Measurements from ENCODE around the gene GNAQ. TPM values are rescaled to one million over a fixed set of nuclear protein-coding genes. Genes with fewer than 3 reads are reported as not detected.

Gene GNAQ
- polyA plus RNA-seq, 1 donor = 29.4 TPM

DNA sequence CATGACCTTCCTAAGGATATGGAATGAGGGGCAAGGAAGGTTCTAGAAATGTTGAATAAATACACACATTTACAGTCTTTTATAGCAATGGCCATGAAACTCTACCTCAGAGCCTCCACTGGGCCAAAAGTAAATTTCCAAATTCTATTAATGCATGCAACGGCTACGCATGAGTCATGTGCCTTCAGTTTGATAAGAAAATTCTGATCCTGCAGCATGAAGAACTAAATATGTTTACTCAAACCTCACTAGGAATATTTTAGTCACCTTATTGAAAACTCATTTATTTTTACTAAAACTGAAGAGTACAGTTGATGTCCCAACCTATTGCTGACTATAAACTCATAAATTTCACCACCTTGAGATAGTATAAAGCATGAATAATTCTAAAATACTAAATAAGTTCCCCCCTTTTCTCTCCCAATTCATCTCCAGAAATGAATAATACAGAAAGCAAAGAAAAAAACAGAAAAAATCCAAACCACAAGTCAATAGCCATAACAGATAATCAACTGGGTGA lies 92.4 kb downstream of the GNAQ start:
- no peak for DNase-seq

DNA sequence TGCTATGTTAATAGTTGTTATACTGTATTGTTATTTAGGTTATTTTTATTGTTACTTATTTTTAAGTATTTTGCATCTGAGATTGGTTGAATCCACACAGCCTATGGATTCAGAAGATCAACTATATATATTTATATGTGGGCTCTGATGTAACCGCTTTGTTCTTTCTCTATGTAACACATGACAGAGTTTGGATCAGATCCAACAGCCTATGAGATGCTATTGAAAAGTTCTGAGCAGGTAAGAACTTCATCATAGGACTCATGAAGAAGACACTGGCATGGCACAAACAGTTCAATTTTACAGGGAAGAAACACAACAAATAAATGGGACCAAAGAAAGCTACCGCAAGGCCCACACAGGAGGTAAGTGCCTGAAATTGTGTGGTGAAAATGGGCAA lies 93.4 kb downstream of the GNAQ start:
- no peak for DNase-seq

DNA sequence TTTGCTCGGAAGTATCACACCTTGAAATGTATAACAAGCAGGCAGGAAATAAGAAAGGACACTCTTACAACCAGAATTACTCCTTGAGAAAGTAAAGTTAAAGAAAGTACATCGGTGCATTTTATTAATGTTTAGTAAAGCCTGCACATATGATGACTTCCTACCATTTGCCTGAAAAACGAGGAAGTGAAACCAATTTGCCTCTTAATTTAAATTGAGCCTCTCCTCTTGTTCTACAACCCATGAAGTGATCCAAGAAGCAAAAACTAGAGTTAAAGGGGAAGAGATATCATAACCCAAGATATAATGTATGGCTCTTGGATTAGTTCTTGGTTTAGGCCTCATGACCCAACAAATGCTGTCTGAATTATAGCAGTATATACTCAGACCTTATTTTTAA lies 95.6 kb downstream of the GNAQ start:
- no peak for DNase-seq

DNA sequence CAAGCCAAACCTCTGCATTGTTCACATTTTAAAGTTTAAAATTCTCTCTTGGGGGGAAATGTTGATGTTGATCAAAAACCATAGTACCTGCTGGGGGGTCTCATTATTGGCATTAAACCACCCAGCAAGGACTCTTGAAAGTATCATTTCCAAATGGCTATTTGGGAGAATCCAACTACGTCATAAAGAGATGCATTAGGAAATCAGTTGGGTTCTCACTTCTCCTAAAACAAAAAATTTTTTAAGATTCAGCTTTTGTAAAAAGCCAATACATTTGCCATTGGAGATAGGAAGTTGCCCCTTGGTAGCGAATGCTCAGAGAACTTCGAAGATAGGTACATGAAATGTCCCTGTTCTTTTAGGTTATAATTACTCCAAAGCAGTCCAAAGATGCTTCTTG lies 96.4 kb downstream of the GNAQ start:
- DNase-seq = no peak

DNA sequence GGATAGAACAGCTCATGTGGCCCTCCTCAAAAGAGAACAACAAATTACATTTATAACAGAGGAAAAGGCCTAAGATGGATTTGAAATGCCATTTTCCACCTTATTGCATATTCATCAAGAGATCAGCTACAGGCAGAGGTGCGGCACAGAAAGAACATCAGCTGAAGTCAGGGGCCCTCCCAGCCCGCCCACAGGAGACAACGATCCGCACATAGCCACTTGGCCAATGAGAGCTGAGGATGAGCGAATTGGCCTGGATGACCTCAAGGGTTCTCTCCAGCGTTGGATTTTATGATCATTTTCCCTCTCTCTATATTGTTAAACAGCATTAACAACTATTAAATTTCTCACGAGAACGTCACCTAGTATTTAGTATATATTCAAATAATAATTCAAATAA lies 97.6 kb downstream of the GNAQ start:
- DNase-seq = no peak

DNA sequence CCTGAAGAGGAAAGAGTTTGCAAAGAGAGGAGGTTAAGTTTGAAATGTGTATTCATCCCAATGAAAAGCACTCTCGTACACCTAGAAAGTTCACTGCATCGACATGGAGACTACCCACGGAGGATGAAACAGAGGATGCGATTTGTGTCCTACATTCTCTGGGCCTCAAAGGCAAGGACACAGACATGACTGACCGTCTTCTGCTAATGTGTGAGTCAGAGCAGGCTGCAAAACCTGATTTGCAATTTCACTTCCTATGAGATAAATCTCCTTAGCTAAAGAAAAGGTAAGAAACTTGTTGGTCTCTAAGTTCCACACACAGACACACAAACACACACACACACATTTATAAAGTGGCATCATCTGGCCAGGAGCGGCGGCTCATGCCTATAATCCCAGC lies 98.6 kb downstream of the GNAQ start:
- no peak for DNase-seq

DNA sequence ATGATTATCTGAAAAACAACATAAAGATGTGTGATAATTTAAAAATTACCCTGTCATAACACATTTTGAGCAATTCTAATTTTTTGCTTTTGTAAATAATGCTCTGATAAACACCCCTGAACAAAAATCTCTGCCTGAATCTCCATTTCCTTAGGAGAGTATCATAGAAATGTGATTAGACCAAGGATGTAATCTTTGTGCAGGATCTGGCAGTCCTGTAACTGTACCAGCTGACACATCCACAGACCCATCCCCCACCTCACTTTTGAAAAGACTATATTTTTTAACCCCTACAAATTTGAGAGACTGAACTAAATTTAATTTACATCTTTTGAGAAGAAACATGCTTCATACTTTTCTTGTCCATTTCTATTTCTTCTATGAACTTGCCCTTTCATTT lies 101.7 kb downstream of the GNAQ start:
- DNase-seq = no peak

DNA sequence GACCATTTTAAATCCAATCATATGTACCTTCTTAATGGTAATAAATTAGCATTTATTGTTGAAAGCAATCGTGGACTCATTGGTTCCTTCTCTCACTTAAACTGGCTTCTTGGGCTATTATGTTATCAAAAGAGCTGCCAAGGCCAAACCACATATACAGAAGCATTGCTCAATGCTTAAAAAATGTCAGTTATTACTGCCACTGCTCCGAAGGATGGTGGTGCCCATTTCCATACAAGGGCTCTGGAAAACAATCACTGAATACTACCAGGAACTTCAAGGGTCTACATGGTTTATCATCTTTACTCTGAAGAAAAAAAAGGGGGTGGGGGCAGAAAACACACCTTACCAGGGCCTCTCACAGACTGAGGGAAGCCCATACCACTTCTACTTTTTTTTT lies 104.3 kb downstream of the GNAQ start:
- DNase-seq = no peak

DNA sequence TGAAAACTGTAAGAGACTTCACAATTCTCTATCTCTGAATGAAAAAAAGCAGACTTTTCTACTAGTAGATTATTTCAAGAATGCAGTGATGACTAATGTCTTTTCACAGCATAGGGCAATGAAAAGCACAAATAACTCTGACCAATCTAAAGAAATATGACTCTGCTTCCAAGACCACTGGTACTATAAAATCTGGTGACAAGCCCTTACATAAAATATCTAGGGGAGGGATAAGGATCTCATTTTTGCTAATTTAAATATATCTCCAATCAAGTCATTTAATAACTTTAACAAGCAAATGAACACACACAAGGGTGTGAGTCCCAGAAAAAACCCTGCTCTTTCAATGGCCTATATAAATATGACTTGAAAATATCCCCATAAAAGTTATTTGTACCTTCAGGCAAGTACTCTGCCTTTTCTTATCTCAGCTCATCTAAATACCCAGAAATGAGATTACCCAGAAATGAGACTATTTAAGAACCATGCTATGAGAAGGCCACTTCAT lies 105.2 kb downstream of the GNAQ start:
- no peak for DNase-seq

DNA sequence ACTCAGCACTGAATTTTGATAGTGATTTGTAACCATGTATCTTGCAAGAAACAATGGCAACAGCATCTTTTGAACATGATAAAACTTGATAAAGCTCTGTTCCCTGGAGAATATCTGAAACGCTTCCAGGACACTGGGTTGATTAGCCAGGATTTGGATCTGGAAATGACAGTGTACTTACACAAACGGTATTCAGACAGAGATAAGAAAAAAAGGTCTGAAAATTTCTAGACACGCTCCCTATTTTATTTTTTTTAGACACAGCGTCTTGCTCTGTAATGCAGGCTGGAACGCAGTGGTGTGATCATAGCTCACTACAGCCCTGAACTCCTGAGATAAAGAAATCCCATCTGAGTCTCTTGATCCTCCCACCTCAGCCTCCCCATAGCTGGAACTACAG lies 109.0 kb downstream of the GNAQ start:
- DNase-seq = no peak

DNA sequence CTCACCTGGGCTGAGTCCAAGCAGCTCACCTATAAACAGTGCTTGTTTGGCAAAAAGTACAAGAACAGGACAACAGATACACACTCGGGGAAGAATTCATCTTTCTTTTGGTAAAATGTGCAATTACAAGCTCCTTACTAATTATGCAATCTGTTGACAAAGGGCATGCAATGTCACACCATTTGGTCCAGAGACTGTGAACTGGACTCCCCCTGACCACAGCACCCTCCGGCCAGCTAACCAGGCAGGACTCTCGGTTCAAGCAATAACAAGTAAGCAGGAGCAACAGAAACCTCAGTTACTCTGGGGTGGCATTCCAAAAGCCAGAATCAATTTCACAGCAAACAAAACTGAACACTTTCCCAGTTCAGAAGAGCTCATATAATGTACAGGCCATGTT lies 113.8 kb downstream of the GNAQ start:
- no peak for DNase-seq

DNA sequence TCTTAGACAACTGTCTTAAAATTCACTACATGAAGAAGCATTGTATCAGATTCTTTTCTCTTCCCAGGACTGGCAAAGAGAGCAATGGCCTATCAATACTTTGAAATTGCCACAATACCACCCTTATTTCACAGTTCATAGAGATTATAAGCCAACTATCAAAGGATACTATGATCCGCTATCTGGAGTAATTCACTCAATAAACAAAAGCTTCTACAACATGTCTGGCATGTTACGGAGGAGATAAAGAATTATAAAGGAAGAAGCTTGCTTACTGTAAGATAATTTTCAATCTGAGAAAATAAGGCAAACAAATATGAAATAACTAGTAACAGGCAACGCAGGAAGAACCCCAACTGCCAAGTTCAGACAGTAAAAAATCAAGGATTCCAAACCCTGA lies 114.8 kb downstream of the GNAQ start:
- DNase-seq = no peak

DNA sequence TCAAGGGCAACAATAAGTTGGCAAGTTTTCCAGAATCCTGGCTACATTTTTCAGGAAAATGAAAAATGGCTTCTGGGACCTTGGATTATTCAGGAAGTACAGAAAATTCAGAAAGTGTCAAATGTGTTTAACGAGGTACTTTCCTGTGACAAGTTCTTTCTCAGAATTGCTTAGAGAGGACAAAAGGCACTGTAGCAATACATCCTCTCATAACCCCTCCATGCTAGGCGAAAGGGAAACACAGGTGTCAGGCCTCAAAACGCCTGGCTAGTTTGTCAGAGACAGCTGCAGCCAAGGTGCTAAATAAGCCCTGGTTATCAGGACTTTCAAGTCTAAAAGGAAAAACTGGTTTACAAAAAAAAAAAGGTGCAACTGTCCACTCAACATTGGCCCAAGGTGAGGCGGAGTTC lies 115.2 kb downstream of the GNAQ start:
- no peak for DNase-seq

DNA sequence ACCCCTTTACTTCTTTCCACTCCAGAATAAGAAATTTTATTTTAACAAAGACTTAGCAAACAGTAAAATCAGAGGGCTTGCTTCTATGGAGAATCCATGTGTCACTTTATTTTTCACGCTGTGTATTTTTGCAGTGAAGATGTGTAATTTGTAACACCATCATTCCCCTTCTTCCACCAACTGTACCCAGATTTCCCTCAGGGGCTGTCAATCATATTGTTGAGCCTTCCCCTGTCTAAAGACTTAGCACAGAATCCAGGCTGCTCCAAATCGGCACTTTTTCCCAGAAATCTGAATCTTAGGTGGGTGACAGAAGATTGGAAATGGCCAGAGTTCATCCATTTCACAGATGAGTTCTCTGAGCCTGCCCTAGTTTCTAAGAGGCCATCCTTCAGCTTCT lies 115.9 kb downstream of the GNAQ start:
- DNase-seq = no peak

DNA sequence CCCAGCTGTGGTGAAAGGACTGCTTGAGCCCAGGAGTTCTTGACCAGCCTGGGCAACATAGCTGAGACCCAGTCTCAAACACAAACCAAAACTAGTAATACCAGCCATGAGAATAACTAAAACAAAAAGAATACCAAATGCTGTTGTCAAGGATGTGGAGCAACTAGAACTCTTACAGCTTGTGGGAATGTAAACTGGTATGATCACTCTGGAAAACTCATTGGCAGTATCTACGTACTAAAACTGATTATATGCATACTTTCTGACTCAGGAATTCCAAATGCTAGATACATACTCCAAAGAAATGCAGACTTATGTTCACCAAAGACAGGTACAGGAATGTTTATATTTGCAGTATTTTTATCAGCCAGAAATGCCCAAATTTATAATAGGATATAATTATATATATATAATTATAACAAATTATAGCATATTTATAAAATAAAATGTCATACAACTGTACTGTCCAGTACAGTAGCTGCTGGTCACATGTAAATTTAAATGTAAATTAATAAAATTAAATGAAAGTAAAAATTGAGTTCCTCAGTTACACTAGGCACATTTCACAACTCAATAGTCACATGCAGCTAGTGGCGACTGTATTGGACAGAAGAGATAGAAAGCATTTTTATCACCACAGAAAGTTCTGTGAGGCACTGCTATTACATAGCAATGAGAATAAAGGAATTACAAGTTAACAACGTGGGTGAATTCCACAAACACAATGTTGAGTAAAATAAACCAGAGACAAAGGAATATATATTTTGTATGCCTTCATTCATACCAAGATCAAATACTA lies 118.5 kb downstream of the GNAQ start:
- no peak for DNase-seq

DNA sequence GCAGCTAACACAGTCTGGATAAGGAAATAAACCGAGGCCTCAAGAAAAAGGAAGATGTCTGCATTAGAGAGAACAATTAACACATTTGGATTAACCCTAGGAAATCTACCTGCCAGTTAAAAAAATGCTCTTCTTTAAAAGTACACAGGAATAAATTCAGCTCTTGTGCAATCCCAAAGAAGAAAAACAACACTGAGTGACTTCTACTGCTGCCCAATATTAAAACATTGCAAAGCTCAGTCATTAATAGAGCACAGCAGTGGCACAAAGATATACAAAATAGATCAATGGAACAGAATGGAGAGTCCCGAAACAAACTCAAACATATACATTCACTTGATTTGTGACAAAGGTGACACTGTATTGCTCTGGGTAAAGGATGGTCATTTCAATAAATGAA lies 119.7 kb downstream of the GNAQ start:
- DNase-seq = no peak

DNA sequence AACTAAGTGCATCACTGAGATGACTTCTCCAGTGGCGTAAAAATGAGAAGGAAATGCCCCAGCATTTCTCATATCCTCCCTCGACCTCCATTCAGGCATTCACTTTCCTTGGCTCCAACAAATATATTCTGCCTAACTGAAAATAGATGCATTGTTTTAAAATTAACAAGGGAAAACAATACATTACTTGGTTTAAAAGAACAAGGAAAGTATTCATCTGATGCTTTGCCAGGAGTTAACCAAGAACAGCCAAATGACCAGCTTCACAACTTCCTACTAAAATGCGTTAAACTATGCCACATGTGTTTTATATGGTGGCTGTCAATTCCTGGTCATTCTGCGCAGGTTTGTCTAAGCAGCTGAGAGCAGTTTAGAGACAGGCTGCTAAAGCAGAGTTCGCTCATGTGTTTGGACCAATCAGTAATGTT lies 121.4 kb downstream of the GNAQ start:
- DNase-seq = no peak

DNA sequence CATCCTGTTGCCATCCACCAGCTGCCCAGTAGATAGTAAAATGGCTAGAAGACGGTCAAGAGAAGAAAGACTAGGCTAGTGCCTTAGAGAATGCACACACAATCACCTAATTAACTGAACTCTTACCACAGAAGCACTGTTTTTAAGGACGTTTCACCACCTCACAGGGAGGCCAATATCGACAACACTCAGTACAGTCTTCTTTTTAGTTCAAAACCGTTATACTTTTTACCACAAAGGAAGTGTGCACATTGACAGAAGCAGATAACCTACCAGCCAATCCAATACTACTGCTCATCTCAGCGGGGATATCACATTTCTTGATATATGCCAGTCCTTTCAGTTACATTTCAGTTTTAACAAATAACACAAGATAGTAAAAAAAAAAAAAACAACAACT lies 122.3 kb downstream of the GNAQ start:
- no peak for DNase-seq

DNA sequence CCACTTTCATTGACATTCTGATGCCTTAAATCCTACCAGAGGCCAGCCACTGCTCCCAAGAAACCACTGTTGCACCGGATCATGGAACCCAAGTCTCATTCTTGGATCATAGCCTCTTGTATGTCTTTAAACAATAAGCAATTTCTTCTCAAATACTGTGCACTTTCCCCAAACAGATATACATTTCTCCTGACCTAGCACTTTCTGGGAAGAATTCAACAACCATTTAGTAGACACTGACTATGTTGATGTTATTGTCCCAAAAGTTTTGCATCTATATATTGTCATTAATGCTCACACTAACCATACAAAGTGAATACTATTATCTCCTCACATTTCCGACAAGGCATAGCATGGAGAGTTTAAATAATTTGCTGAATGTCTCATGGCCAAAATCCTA lies 123.3 kb downstream of the GNAQ start:
- DNase-seq = no peak

DNA sequence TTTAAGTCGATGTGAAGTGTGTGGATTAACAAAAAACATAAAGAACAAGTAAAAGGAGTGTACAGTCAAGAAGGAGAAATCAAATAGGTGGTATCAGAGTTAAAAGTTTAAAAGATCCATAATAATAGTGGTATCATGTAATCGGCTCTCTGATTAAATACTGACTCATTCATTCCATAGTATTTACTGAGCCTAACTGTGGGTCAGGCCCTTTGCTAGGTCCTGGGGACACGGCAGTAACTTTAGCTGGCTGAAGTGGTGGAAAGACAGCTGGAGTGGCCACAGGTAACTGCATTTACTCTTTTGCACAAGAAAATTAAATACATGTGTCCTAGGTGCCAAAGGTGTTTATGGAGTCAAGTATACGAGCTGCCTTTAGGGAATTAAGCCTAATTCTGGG lies 124.0 kb downstream of the GNAQ start:
- DNase-seq = no peak

DNA sequence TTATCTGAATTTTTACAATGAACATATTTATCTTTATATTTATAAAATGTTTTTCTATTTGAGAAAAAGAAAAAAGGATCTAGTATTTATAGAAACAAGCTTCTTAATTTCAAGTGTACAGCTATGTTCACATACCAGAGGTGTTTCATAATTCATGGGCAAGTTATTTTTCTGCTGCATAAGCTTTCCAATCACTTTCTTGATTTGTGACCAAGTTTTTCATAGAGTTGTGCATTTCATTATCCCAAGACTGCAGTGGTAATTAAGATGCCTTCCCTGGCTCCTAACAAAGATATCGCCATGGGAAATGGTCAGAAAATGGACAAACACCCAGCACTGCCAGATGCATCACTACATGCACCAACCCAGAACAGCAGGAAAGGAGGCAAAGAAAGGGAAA lies 124.6 kb downstream of the GNAQ start:
- DNase-seq = no peak

DNA sequence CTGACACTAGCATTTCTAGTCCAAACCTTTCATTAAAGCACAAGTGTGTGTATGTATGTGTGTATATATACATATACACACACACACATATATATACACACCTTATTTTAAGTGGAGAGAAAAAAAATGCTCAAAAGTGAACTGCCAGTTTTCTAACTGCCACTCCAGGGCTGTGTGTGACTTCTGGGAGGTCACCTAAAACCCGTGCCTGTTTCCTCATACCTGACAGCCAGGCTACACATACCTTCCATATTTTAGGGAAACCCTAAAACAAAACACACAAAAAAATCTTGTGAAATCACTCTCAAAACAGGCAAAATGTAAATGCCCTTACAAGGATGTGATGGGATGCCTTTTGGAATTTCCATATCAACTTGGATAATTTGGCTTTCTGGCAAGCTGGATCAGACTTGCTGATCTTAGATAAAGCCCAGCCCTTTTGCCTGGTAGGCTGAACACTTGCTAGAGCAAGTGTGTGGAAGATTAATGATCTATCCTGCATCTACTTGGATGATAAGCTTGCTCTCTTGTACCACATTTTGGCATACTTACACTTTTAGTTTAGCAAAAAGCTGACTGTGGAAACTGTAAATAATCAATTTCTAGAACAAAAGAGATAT lies 127.8 kb downstream of the GNAQ start:
- DNase-seq = no peak

DNA sequence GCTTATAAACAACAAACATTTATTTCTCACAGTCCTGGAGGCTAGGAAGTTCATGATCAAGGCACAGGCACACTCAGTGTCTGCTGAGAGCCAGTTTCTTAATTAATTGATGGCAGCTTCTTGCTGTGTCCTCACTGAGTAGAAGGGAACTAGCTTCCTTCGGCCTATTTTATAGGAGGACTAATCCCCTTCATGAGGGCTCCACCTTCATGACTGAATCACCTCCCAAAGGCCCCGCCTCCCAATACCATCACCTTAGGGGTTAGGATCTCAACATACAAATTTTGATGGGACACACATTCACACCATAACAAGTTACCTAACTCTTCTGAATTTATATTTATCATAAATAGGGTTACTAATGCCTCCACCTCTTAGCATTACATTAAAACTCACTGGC lies 129.8 kb downstream of the GNAQ start:
- DNase-seq = no peak

DNA sequence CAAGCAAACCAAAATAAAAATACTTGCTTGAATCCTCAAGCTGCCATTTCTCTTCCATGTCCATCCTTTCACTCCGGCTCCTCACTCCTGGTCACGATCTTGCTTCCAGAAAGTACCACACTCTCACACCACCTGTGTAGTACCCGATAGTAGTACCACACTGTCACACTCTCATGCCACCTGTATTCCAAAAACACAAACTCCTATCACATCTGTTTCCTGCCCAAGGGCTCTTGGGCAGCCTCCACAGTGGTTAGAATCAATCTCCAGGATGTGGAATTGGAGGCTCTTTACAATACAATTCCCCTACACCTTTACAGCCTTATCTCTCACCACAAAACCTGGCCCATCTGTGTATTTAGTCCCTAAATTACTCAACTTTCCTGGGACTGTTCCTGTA lies 130.6 kb downstream of the GNAQ start:
- DNase-seq = no peak
